ENCODE measurements around the gene HOXA6.

GRCh38 chr7:27138472-27138871, 9.1 kb downstream of the HOXA6 start:
- TF ChIP-seq CTCF (IDR thresholded peaks at IDR 0.05 in 2 of 3, conservative IDR thresholded peaks at IDR 0.05 in 1 of 3; ENCODE audit: borderline replicate concordance in 1 of 3, insufficient read depth in 1 of 3, low read depth in 2 of 3, low read length in 2 of 3) (no peak), POLR2A (IDR thresholded peaks at IDR 0.05; ENCODE audit: borderline replicate concordance, extremely low read depth, insufficient read depth, insufficient read length) (no peak), ATF3 (IDR thresholded peaks at IDR 0.05) (no peak), EZH2 (IDR thresholded peaks at IDR 0.05) (no peak), ZNF274 (IDR thresholded peaks at IDR 0.05; ENCODE audit: low read depth, low read length) (no peak), SIN3A (IDR thresholded peaks at IDR 0.05; ENCODE audit: low read depth) (no peak), MAX (IDR thresholded peaks at IDR 0.05) (no peak), RAD21 (IDR thresholded peaks at IDR 0.05; ENCODE audit: low read depth) (no peak), REST (IDR thresholded peaks at IDR 0.05; ENCODE audit: low read depth) (no peak), EGR1 (IDR thresholded peaks at IDR 0.05; ENCODE audit: low read depth) (no peak)

Data from HCT116 (cell line).